GM18870 (cell line): ENCODE data around the gene FBXL16.

ENCODE experiments used
- ATAC-seq: cut with Tn5 transposase; IDR thresholded peaks from one replicate; pipeline ENCODE4 v1.9.1; 2021; ENCODE audit warnings: moderate library complexity; ENCODE audit not compliant: unreplicated experiment

Gene FBXL16

DNA sequence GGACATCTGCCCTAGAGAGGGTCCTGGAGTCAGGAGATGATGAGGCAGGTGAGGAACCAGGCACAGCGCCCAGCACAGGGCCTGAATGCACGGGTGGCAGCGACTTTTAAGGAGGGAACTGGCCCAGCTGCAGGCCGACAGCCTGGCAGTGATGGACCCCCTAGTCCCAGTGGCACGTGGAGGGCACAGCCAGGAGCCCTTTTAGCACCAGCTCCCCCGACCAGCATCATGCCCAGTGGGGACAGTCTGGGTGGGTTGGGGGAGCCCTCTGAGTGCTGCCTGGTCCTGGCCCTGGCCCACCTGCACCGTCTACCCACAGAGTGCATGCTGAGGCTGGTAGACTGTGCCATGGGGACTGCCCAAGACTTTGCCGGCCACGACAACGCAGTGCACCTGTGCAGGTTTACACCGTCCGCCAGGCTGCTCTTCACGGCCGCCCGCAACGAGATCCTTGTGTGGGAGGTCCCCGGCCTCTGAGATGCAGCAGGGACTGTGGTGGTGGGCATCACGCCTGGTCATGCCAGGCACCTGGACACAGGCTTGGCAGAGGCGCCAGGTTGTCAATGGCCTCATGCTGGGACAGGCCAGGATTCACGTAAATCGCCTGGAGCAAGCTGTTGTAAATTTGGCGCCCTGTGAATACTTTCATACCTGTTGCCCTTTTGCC, 38.4 kb downstream of the FBXL16 start:
- no peak for ATAC-seq

DNA sequence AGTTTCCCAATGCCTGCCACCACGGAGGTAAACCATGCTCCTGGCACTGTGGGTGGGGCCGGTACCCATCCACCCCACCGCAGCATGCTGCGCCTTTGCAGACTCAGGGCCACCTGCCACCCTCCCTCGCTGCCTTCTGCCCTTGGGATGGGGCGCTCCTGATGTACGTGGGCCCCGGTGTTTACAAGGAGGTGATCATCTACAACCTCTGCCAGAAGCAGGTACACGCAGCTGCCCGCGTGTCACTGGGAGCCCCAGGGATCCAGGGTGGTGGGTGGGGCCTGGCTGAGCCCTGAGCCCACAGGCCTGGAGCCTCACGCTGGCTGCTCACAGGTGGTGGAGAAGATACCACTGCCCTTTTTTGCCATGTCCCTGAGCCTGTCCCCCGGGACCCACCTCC, 39.0 kb downstream of the FBXL16 start:
- no peak for ATAC-seq

DNA sequence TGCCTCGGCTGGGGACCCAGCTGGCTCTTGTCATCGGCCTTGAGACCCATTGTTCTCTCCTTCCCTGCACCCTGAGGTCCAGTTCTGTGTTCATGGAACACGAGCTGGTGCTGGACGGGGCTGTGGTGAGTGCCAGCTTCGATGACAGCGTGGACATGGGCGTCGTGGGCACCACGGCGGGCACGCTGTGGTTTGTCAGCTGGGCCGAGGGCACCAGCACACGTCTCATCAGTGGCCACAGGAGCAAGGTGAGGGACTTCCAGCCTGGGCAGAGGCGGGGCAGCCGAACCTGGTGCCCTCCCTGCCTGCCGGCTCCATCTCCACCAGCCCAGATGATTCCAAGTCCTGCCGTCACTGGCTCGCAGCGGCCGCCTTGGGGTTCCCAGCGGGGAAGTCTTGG, 43.0 kb downstream of the FBXL16 start:
- ATAC-seq, result no peak

DNA sequence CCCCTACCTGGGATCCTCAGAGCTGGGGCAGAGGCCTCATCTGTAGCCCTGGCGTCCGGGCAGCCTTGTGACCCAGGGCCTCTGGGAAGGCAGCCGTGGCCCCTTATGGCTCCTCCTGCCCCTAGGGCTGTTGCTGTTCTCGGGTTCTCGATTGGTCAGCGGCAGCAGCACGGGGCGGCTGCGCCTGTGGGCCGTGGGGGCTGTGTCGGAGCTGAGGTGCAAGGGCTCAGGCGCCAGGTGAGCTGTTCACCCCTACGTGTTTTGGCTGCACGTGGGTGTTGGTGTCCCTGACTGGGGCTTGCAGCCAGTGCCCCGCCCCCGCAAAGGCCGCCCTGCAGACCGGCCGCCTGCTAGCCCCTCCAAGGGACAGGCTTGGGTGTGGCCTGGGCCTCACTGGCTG, 43.5 kb downstream of the FBXL16 start:
- ATAC-seq, result no peak

DNA sequence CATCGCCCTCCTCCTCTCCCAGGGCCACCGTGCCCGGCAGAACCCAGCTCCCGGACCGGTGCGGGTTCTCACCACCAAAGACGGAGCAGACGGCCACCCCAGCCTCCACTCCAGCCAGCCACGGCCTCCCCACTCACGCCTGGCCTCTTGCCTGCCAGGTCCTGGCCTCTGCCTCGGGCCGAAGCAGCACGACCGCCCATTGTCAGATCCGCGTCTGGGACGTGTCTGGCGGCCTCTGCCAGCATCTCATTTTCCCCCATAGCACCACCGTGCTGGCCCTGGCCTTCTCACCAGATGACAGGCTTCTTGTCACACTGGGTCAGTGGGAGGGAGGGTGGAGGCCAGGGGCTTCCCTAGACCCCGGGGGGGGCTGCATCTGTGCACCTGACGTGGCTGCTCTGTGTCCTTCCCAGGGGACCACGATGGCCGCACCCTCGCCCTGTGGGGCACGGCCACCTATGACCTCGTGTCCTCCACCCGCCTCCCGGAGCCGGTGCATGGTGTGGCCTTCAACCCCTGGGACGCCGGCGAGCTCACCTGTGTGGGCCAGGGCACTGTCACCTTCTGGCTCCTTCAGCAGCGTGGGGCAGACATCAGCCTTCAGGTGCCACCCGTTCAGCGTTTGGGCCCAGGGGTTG, 44.3 kb downstream of the FBXL16 start:
- no peak for ATAC-seq

DNA sequence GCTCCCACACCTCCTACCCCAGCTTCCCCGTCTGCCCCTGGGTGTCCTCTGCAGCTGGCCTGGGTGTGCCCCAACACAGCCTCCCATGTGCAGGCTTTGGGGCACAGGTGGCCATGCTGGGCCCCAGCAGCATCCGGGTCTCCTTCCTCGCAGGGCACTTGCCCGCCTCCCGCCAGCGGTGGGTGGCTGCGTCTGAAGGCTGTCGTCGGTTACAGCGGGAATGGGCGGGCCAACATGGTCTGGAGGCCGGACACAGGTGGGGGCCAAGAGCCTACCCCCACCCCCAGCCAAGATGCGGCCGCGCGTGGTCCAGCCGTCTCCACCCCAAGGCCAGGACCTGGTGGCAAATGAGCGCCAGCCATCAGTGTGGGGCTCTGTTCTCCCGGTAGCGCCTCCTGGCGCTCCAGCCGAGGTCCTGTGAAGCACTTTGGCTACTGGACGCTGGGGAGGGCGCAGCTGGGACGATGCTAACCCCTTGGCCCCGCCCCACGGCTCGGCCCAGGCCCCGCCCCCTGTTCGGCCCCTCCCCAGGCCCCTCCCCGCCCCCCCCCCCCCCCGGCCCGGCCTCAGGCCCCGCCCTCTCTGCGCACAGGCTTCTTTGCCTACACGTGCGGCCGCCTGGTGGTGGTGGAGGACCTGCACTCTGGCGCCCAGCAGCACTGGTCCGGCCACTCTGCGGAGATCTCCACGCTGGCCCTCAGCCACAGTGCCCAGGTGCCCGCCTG, 45.0 kb downstream of the FBXL16 start:
- no peak for ATAC-seq

DNA sequence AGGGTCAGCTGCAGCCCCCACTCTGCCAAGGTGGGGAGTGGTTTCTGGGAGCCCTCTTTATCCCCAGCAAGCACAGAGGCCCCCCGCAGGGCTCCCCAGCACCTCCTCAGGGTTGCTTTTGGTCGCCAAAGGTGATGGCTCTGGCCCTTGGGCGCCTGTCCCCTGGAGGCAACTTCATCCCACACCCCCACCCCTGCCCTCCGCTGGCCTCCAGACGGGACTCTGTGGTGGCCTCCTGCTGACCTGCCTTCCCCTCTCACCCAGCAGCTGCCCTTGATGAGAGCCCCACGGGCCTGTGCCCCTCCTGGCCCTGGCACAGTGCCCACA, 45.5 kb downstream of the FBXL16 start:
- ATAC-seq, result no peak

DNA sequence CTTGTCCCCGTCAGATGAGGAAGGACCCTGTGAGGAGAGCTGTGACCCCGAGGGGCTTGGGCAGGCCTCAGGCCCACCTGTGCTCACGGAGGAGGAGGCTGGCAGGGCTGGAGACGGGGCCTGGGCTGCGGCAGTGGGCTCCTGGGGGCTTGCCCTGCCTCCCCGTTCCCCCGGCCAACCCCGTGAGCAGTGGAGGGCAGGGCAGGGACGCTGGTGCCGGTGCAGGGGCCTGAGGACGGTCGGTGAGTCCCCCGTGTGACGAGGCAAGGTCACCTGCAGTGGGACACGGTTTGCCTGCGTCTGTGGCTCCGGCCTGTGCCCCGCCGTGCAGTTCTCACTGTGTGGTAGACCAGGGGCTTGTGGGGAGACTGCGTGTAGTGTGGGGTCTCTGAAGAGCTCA, 46.0 kb downstream of the FBXL16 start:
- no peak for ATAC-seq

DNA sequence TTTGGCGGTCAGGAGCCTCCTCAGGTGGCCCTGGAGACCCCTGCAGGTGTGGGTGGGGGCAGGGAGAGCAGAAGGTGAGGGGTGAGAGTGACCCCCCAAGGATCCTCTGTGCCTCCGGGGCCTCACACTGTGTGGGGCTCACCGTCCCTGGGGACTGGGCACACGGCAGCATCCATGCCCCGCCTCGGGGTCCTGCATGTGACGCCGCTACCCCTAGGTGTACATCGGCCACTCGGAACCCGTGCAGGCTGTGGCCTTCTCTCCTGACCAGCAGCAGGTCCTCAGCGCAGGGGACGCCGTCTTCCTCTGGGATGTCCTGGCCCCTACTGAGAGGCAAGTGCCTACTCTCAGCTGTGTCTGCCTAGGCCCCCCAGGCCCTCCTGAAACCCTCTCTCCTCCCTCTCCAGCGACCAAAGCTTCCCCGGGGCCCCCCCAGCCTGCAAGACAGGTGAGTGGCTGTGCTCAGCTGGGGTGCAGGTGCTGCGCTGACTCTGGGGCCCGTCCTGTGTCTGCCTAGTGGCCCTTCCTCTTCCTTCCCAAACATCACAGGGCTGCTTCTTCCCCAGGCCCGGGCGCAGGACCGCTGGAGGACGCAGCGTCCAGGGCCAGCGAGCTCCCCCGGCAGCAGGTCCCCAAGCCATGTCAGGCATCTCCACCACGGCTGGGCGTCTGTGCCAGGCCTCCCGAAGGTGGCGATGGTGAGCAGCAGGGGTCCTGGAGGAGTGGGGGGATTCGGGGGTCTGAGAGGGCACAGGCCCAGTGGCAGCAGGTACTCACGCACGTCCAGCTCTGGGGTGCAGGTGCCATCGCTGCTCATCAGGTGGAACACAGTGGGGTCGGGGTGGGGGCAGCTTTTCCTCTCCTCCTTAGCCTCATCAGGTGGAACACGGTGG, 46.7 kb downstream of the FBXL16 start:
- ATAC-seq, result no peak

DNA sequence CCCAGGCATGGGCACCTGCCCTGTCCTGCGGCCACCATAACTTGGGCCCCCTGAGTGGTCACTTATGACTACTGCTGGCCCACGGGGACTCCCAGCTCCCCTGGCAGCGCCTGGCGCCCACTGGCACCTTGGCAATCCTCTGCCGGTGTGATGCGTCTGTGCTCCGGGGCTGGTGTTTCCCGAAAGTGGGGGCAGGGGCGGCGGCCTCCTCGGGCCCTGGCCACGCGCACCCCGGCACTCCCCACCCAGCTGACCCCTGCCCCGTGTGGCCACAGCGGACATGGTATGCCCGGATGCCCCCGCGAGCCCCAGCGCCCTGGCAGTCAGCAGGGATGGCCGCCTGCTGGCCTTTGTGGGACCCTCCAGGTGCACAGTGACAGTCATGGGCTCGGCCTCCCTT, 48.1 kb downstream of the FBXL16 start:
- ATAC-seq, result no peak

DNA sequence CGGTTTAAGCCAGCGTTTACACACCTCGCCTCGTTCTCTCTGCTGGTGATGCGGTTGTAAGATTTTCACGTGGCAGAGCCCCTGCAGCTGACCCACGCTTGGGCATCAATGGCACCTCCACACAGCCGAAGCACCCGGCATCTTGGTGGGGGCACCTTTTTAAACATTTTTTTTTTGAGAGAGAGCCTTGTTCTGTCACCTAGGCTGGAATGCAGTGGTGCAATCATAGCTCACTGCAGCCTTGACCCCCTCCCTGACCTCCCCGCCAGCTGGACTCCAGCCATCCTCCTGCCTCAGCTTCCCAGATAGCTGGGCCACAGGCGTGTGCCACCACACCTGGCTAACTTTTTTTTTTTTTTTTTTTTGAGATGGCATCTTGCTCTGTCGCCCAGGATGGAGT, 51.6 kb downstream of the FBXL16 start:
- no peak for ATAC-seq

DNA sequence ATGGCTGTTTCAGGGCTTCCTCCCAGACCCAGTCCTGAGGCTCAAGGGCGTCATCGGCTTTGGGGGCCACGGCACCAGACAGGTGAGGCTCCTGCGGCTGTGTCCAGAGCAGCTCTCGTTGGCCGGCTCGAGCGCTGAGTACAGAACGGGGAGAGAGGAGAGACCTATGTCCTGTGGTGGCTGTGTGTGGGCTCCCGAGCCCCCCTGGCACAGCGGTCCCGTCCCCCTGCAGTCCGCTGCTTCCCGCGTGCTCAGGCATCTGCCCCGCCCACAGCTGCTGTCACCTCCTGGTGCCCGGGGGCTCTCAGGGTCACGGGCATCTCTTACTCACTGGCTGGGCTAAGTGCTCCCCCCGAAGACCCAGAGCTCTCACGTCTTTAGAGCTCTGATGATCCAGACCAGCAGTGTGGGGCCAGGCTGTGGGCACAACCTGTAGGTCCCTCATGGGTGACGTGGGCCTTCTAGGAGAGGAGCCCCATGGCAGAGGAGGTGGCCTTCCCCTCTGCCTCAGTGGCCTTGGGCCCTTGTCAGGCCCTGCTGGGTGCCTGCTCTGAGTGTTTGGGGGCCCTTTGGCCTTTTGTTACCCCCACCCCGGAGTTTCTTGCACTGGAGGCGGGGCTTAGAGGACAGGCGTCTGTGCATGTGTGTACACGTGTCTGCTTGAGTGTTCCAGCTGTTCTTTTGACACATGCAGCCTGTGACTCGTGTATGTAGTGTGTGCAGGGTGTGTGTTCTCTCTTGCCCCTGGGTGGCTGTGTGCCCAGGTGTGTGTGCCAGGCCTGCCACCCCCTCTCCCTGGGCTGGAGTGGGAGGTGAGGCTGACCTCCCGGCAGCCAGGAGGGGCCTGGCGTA, 52.9 kb downstream of the FBXL16 start:
- no peak for ATAC-seq

DNA sequence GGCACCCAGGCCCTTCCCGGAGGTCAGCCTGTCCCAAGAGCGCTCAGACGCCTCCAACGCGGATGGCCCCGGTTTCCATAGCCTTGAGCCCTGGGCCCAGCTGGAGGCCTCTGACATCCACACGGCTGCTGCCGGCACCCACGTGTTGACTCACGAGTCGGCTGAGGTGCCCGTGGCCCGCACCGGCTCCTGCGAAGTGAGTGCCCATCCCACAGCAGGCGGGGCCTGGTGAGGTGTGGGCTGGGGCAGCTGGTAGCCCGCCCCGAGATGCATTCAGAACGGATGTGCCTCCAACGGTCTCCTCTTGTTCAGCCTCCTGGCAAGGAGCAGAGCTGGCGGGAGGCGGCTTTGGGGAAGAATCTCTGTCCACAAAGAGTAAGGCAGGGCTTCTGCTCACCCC, 53.8 kb downstream of the FBXL16 start:
- no peak for ATAC-seq

DNA sequence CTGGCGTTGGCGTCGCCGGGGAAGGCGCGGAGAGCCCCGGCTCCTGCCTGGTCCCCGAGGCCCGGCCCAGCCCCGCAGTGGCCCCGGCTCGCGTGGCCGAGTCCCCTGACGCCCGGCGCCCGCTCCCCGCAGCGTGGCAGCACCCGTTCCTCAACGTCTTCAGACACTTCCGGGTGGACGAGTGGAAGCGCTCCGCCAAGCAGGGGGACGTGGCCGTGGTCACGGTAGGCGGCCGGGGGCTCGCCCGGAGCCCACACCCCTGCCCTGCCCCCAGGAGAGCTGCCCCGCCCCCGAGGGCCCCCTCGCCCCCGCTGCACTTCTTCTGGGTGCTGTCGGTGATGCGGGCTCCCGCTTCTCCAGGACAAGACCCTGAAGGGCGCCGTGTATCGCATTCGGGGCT, 56.0 kb downstream of the FBXL16 start:
- ATAC-seq, result no peak

DNA sequence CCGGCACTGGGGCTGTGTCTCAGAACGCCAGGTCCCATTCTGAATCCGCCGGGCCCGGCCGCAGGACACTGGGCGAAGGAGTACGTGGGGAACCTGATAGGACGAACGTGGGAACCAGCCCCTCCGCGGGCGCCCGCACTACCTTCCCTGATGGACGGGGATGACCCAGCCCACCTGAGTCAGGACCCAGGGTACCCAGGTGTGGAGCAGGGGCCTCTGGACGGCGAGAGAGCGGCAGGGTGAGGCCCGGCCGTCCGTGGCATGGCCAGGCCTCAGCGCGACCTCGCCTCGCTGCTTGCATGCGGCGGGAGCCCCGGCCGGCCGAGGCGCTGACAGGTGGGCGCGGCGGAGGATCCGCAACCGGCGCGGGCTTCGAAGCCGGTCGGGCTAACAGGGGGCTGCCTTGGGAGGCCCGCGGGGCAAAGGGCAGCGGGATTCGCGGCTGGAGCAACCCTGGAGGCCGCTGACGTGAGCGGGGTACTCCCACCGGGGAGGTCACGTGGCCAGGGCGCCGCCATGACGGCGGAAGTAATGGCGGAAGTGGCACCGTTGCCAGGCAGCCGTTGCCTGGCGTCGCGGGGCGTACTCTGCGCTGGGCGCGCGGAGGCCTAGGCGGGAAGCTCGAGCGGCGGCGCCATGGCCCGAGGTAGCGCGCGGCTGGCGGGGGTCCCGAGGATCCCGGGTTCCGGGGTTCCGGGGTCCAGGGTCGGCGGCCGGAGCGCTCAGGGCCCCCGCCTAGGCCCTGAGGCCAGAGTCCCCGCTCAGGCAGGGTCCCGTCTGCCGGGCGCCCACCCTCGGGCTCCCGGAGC, 56.6 kb downstream of the FBXL16 start, which contains the start of gene WDR90:
Gene WDR90, plus strand, starts transcription at position 585 of the 809 bp plus-strand sequence. Its CDS starts 52 bp downstream, at position 637.
- no peak for ATAC-seq

DNA sequence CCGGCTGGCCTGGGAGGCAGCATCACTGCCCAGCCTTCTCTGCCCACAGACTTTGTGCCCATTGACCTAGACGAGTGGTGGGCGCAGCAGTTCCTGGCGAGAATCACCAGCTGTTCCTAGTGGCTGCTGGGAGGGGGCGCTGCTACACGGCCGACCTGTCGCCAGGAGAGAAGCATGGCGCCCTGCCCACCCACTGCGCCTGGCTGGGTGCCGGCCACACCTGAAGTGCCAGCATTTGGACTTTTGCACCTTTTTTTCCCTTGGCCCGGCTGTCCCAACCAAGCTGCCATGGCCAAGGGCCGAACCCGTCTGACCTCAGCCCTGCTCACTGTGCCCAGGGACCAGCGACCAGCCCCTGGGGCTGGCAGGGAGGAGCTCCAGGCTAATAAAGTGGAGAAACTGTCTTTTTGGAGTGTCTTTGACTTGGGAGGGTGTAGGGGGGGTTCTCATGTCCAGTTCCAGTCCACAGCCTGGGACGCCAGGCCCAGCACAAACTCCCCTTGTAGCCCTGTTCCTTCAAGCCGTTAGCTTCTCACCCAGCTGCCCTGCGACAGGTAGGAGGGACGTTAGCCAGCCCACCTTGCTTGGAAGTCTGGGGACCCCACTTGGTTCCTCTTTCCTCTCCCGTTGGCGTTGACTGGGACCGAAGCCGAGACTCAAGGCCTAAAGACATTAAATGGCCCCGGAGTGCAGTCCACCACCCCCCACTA, 57.4 kb downstream of the FBXL16 start:
- no peak for ATAC-seq

DNA sequence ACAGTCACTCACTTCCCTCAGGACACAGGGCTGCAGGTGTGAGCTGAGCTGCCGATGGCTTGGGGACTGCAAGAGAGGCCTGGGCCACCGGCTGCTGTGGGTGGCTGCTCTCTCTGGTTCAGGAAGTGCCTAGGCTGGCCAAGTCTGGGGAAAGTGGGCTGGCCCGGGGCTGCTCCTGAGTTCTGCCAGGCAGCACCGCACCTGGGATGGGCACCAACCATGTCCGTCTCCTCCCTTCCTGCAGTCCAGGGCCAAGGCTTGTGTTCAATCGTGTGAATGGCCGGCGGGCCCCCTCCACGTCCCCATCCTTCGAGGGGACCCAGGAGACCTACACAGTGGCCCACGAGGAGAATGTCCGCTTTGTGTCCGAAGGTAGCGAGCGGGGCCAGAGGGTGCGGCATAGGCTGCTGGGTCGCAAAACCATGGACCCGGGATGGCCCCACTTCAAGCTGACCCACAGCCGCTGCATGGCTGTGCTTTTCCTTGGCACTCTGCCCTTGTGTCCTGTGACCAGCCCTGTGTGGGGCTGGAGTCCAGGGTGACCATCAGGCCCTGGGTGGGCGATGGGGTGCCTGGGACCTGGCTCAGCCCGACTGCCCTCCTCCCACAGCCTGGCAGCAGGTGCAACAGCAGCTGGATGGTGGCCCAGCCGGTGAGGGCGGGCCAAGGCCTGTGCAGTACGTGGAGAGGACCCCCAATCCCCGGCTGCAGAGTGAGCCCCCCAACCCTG, 58.3 kb downstream of the FBXL16 start:
- no peak for ATAC-seq

DNA sequence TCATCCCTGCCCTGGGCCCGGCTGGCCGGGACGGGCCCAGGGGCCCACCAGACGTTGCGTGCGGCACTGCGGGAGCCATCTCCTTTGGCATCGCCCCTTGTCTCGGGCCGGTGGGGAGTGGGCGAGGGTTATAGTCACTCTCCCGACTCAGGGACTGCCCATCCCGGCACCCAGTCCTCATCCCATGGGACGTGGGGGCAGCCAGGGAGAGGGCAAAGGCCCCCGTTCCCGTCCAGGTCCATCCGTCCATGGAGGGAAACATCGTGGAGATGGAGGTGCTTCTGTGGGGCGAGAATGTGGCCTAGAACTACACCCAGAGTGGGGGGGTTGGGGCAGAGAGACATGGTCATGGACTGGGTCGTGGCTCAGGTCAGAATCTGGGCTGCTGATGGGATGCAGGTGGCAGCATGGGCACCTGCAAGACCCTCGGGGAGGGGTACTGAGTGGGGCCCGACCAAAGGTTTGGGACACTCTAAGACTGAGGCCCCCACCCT, 58.9 kb downstream of the FBXL16 start:
- ATAC-seq, result no peak
